PFSK-1 (cell line): Measurements from ENCODE around the gene ABCC2.

Experiments used
- FOXP2 ChIP-seq: optimal IDR thresholded peaks from 2 replicates; pipeline ENCODE3; 2011; ENCODE audit warnings: borderline replicate concordance, control low read depth, inconsistent platforms; ENCODE audit not compliant: insufficient read depth; ENCODE audit errors: extremely low read length, extremely low read depth
- POLR2AphosphoS5 ChIP-seq: IDR thresholded peaks from 2 replicates; pipeline ENCODE4 v1.6.1; 2012; ENCODE audit warnings: low read depth, mild to moderate bottlenecking, control low read depth, low read length, moderate library complexity
- REST ChIP-seq, 2 experiments: IDR thresholded peaks; 2 replicates each; pipeline versions ENCODE4 v1.6.1 to v1.8.0; 2011 to 2012; ENCODE audit warnings: low read depth in 2 of 2, low read length in 2 of 2, control low read depth in 1 of 2, inconsistent platforms in 1 of 2, mild to moderate bottlenecking in 1 of 2, moderate library complexity in 1 of 2; ENCODE audit not compliant: insufficient read depth in 1 of 2
- SIN3A ChIP-seq: IDR thresholded peaks from 2 replicates; pipeline ENCODE4 v1.6.1; 2012; ENCODE audit warnings: mild to moderate bottlenecking, low read length, moderate library complexity, borderline replicate concordance; ENCODE audit not compliant: insufficient read depth
- TAF1 ChIP-seq: IDR thresholded peaks from 2 replicates; pipeline ENCODE4 v1.6.1; 2012; ENCODE audit warnings: low read length, control low read depth, borderline replicate concordance; ENCODE audit not compliant: insufficient read depth

The ABCC2 gene

GRCh38 chr10:99883523-99883922 is 101.1 kb downstream of the ABCC2 start:
- TF ChIP-seq POLR2AphosphoS5 = no peak
- no peak for TF ChIP-seq FOXP2
- no peak for TF ChIP-seq SIN3A
- TF ChIP-seq REST (IDR thresholded peaks at IDR 0.05; ENCODE audit: insufficient read depth in 1 of 2, low read depth in 2 of 2, low read length in 2 of 2) = no peak
- TF ChIP-seq TAF1 = no peak

- TF ChIP-seq TAF1 (no peak), REST (IDR thresholded peaks at IDR 0.05; ENCODE audit: insufficient read depth in 1 of 2, low read depth in 2 of 2, low read length in 2 of 2) (no peak), FOXP2 (no peak), POLR2AphosphoS5 (no peak), SIN3A (no peak)
Observed at GRCh38 chr10:99888622-99889021, 106.2 kb downstream of the ABCC2 start.

- TF ChIP-seq TAF1 = no peak
- TF ChIP-seq FOXP2 = no peak
- no peak for TF ChIP-seq REST (IDR thresholded peaks at IDR 0.05; ENCODE audit: insufficient read depth in 1 of 2, low read depth in 2 of 2, low read length in 2 of 2)
- TF ChIP-seq POLR2AphosphoS5 = no peak
- no peak for TF ChIP-seq SIN3A
Observed at GRCh38 chr10:99894613-99895012, 112.2 kb downstream of the ABCC2 start.

- TF ChIP-seq FOXP2 (no peak), POLR2AphosphoS5 (no peak), TAF1 (no peak), SIN3A (no peak), REST (IDR thresholded peaks at IDR 0.05; ENCODE audit: insufficient read depth in 1 of 2, low read depth in 2 of 2, low read length in 2 of 2) (no peak)
Observed at GRCh38 chr10:99895867-99896266, 113.4 kb downstream of the ABCC2 start.
